Fibroblast of villous mesenchyme (primary cell): ENCODE results near the gene WNT3. TPM values are rescaled to one million over a fixed set of nuclear protein-coding genes. Genes with fewer than 3 reads are reported as not detected.

ENCODE experiments used
- DNase-seq: peaks from one replicate; pipeline ENCODE4 v3.0.0-alpha.2; 2010; ENCODE audit warnings: low read depth
- H3K4me3 ChIP-seq: 2 replicates; pipeline ENCODE4 v1.5.1; 2011; ENCODE audit warnings: low read depth, mild to moderate bottlenecking, low read length
- total RNA-seq: library from RNA; depleted of rRNA; stranded (reverse); fragments of >200 nt; gene quantifications from 2 replicates; pipeline ENCODE4 v1.2.3, GENCODE V29; 2012
- TF ChIP-seq, protein P1 (sequence below): IDR thresholded peaks from 2 replicates; pipeline ENCODE4 v1.5.1; 2012; ENCODE audit warnings: low read depth, mild to moderate bottlenecking, low read length; ENCODE audit not compliant: insufficient read depth

The WNT3 gene
- total RNA-seq, 1 donor: 2.2 TPM

GRCh38 chr17:46859996-46860395 is 41.5 kb upstream of the WNT3 start:
- TF ChIP-seq, protein P1, sequence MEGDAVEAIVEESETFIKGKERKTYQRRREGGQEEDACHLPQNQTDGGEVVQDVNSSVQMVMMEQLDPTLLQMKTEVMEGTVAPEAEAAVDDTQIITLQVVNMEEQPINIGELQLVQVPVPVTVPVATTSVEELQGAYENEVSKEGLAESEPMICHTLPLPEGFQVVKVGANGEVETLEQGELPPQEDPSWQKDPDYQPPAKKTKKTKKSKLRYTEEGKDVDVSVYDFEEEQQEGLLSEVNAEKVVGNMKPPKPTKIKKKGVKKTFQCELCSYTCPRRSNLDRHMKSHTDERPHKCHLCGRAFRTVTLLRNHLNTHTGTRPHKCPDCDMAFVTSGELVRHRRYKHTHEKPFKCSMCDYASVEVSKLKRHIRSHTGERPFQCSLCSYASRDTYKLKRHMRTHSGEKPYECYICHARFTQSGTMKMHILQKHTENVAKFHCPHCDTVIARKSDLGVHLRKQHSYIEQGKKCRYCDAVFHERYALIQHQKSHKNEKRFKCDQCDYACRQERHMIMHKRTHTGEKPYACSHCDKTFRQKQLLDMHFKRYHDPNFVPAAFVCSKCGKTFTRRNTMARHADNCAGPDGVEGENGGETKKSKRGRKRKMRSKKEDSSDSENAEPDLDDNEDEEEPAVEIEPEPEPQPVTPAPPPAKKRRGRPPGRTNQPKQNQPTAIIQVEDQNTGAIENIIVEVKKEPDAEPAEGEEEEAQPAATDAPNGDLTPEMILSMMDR: no peak
- H3K4me3 ChIP-seq: no peak overlapping the region
- no peak for DNase-seq

DNA sequence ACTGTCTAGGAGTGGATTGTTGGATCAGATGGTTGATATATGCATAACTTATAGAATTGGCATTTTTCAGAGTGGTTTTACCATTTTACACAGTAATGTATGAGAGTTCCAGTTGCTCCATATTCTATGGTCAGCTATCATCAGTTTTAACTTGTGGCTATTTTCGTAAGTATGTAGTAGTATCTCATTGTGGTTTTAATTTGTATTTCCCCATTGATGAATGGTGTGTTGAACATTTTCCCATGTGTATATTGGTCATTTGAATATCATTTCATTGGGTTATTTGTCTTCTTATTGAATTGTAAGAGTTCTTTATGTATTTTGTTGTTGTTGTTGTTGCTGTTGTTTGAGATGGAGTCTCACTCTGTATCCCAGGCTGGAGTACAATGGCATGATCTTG is 39.1 kb upstream of the WNT3 start:
- no peak overlapping the region for H3K4me3 ChIP-seq
- no peak for DNase-seq
- TF ChIP-seq, protein P1: no peak

- TF ChIP-seq, protein P1: no peak
- DNase-seq: no peak
- no peak overlapping the region for H3K4me3 ChIP-seq
Measured at GRCh38 chr17:46854948-46855347, 36.5 kb upstream of the WNT3 start.

- no peak for DNase-seq
- TF ChIP-seq, protein P1: no peak
Measured at GRCh38 chr17:46854515-46854914, 36.0 kb upstream of the WNT3 start.

DNA sequence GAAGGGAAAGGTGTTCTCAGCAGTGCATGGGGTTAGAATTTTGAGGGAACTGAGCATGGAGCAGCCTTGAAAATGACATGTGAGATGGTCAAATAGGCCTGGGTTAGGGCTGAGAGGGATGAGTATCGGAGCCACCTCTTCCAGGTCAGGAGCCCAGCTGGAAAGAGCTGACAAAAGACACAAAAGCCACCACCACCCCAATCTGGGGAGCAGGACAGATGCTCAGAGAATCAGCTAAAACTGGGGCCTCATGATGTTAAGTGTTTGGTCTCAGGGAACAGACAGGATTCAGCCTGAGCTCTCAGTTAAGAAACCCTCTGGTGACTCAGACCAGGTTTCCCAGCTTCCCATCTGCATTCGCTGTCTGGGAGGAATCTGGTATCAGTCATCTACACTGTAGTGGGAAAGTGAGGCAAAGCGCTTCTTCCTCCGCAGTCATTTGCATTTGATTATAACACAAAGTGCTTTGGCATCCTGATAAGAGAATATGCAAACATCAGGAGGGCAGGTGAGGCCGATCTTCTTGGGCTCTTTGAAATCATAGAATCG is 35.5 kb upstream of the WNT3 start:
- H3K4me3 ChIP-seq: no peak overlapping the region
- peak; percentile 19 for DNase-seq
- TF ChIP-seq, protein P1: no peak

More at GRCh38 chr17:46854515-46854914, 36.0 kb upstream of the WNT3 start:
- no peak overlapping the region for H3K4me3 ChIP-seq

GRCh38 chr17:46851029-46851741 is 32.7 kb upstream of the WNT3 start, which contains the start of gene WNT9B:
Gene WNT9B, plus strand, starts transcription at chr17:46851583. Its CDS starts 56 bp downstream, at chr17:46851639.
- TF ChIP-seq, protein P1: no peak
- H3K4me3 ChIP-seq: peak within 1 kb of the TSS; percentile 34

More at GRCh38 chr17:46851029-46851741, 32.7 kb upstream of the WNT3 start, which contains the start of gene WNT9B:
- DNase-seq: no peak
